Measurements from ENCODE around the gene DRAM1. TPM values are rescaled to one million over a fixed set of nuclear protein-coding genes. Genes with fewer than 3 reads are reported as not detected.

The DRAM1 gene
- total and polyA plus RNA-seq, 2 of the 4 experiments (the other 2 are of a cell fraction), result 20.0 to 27.2 TPM

DNA sequence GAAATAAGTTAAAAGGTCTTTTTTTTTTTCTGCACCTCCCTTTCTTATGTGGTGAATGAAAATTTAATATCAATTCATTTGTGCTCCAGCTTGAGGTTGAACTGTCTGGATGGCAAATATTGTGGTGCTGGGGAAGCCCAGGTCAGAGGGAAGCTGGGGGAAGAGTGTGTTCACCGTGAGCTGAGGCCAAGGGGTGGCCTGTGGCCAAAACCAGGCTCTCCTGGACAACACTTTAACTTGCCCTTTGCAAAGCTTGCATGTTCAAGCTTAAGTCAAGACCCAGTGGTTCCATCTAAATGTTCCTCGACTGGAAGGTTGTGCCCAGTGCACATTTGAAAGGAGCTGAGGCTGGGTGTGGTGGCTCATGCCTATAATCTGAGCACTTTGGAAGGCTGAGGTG lies 28.8 kb downstream of the DRAM1 start:
- H3K14ac ChIP-seq (replicated peaks; ENCODE audit: low read depth, low read length), result no peak overlapping the region
- in situ Hi-C loops (cut with MboI; ENCODE audit: low sequenced_read_pairs), result no loop called here
- H3K79me1 ChIP-seq (ENCODE audit: low read depth in 1 of 2, low read length in 2 of 2), result peaks cover 19 to 44% of the 10 kb centered on the region in 2 experiments
- no peaks in the 10 kb centered on the region for H4K20me1 ChIP-seq (ENCODE audit: insufficient read depth, low read length)
- H3K4me2 ChIP-seq (ENCODE audit: low read depth, low read length), result no peak overlapping the region
- no peak overlapping the region for H3K9ac ChIP-seq (ENCODE audit: low read depth, low read length)
- no peak overlapping the region for H2AK9ac ChIP-seq (replicated peaks; ENCODE audit: low read depth, low read length, poor library complexity)
- dilution Hi-C loops (cut with HindIII; ENCODE audit: low sequenced_read_pairs, unreplicated experiment), result no loop called here
- CTCF ChIA-PET, result interaction anchor here (1.1 kb wide), 1 partner anchor 10 kb away, joined by 3 read pairs; no protein-coding TSS in a partner anchor
- WGBS, 2 experiments (ENCODE audit: extremely low coverage in 2 of 2, insufficient read length in 1 of 2), result 100% methylated on average over 1 of the region's 2 CpGs; no CpG with 5 or more reads in 1 of the 2 experiments
- no peak overlapping the region for H4K5ac ChIP-seq (ENCODE audit: low read depth, low read length)
- no peak overlapping the region for H2BK20ac ChIP-seq (ENCODE audit: low read depth, low read length)
- intact Hi-C loops (cut with micrococcal nuclease), result no loop called here
- H3K18ac ChIP-seq (ENCODE audit: low read depth, low read length), result no peak overlapping the region
- DNase-seq (no peak), ATAC-seq (ENCODE audit: low read depth) (no peak)
- no peak overlapping the region for H2BK5ac ChIP-seq (ENCODE audit: low read depth, low read length, poor library complexity, severe bottlenecking)
- H3K27me3 ChIP-seq (ENCODE audit: control insufficient read depth, insufficient read depth, low read length), result no peaks in the 10 kb centered on the region
- H2AFZ ChIP-seq (replicated peaks; ENCODE audit: low read length, poor library complexity), result no peak overlapping the region
- no peak overlapping the region for H2BK120ac ChIP-seq (ENCODE audit: low read depth, low read length)
- H3K9me3 ChIP-seq (ENCODE audit: control insufficient read depth, insufficient read depth, low read length), result no peaks in the 10 kb centered on the region
- TF ChIP-seq RFX5 (IDR thresholded peaks at IDR 0.05; ENCODE audit: low read depth, low read length) (no peak), MAFK (IDR thresholded peaks at IDR 0.05; ENCODE audit: low read depth, low read length) (no peak), USF2 (IDR thresholded peaks at IDR 0.05; ENCODE audit: low read depth, low read length) (no peak), MXI1 (IDR thresholded peaks at IDR 0.05; ENCODE audit: borderline replicate concordance, low read depth, low read length) (no peak), CHD1 (IDR thresholded peaks at IDR 0.05; ENCODE audit: low read depth, low read length) (no peak), RAD21 (IDR thresholded peaks at IDR 0.05; ENCODE audit: low read length) (no peak), MAZ (IDR thresholded peaks at IDR 0.05; ENCODE audit: borderline replicate concordance, low read depth, low read length) (no peak), ELK1 (IDR thresholded peaks at IDR 0.05; ENCODE audit: borderline replicate concordance, low read depth, low read length) (no peak), POLR2A (IDR thresholded peaks at IDR 0.05; ENCODE audit: low read depth, low read length) (no peak), SMC3 (IDR thresholded peaks at IDR 0.05; ENCODE audit: low read depth, low read length) (no peak), BHLHE40 (IDR thresholded peaks at IDR 0.05; ENCODE audit: low read depth, low read length) (no peak), RCOR1 (IDR thresholded peaks at IDR 0.05; ENCODE audit: insufficient replicate concordance, low read length) (no peak), NFE2L2 (IDR thresholded peaks at IDR 0.05; ENCODE audit: low read depth, low read length) (no peak), CEBPB (IDR thresholded peaks at IDR 0.05; ENCODE audit: low read depth, low read length) (no peak)
- no peak overlapping the region for H3K27ac ChIP-seq (ENCODE audit: insufficient read depth, low read length)
- no peak overlapping the region for H3K56ac ChIP-seq (ENCODE audit: extremely low read depth, insufficient read depth, low read length)
- H3K4me1 ChIP-seq (ENCODE audit: control insufficient read depth, insufficient read depth, low read length), result no peaks in the 10 kb centered on the region
- H4K8ac ChIP-seq (ENCODE audit: low read depth in 2 of 2, low read length in 2 of 2), result no peak overlapping the region
- POLR2A ChIA-PET (ENCODE audit: unreplicated experiment), result no interaction called here
- H3K9me1 ChIP-seq (ENCODE audit: insufficient read depth, low read length), result peaks cover 6% of the 10 kb centered on the region; the same call in 1 of the 2 replicates
- no peak overlapping the region for H3K23ac ChIP-seq (ENCODE audit: low read depth, low read length)
- no peak overlapping the region for H3K4ac ChIP-seq (ENCODE audit: low read depth, low read length)
- H4K91ac ChIP-seq (ENCODE audit: insufficient read depth, low read depth, low read length), result no peak overlapping the region
- no peak overlapping the region for H3K4me3 ChIP-seq (ENCODE audit: insufficient read depth, low read depth, low read length)
- no peak overlapping the region for H2AK5ac ChIP-seq (ENCODE audit: low read depth, low read length)
- peaks cover 41% of the 10 kb centered on the region for H3K36me3 ChIP-seq (ENCODE audit: control insufficient read depth, insufficient read depth, low read length)
- no TSS peak for BruUV-seq (replicated peaks)
- no peak overlapping the region for H2BK15ac ChIP-seq (ENCODE audit: low read depth, low read length)

Measured in IMR-90 (cell line).